ENCODE results near the gene RSPO4. TPM values are rescaled to one million over a fixed set of nuclear protein-coding genes. Genes with fewer than 3 reads are reported as not detected.

The RSPO4 gene
- polyA plus RNA-seq, 2 of the 4 experiments (the other 2 are of a cell fraction): not detected

- TF ChIP-seq EP300 (IDR thresholded peaks at IDR 0.05) (no peak), BHLHE40 (IDR thresholded peaks at IDR 0.05; ENCODE audit: low read depth, low read length) (no peak), HOXA7 (CRISPR knock-in tag; IDR thresholded peaks at IDR 0.05) (no peak), ESRRA (IDR thresholded peaks at IDR 0.05; ENCODE audit: borderline replicate concordance, low read length) (no peak), EHF (CRISPR knock-in tag; IDR thresholded peaks at IDR 0.05) (no peak), BCL3 (IDR thresholded peaks at IDR 0.05) (no peak), REST (IDR thresholded peaks at IDR 0.05) (no peak), NPAS2 (CRISPR knock-in tag; IDR thresholded peaks at IDR 0.05; ENCODE audit: borderline replicate concordance) (no peak), MAZ (IDR thresholded peaks at IDR 0.05; ENCODE audit: borderline replicate concordance, low read depth, low read length) (no peak), ZFP36 (IDR thresholded peaks at IDR 0.05; ENCODE audit: borderline replicate concordance, partially characterized antibody) (no peak), RARB (CRISPR knock-in tag; IDR thresholded peaks at IDR 0.05) (no peak), GATA3 (IDR thresholded peaks at IDR 0.05; ENCODE audit: borderline replicate concordance) (no peak), POLR2A (IDR thresholded peaks at IDR 0.05; ENCODE audit: low read length) (no peak), TFCP2L1 (CRISPR knock-in tag; IDR thresholded peaks at IDR 0.05) (no peak), ZSCAN20 (CRISPR knock-in tag; IDR thresholded peaks at IDR 0.05) (no peak), ATOH8 (CRISPR knock-in tag; IDR thresholded peaks at IDR 0.05; ENCODE audit: low read depth) (no peak), CHD2 (IDR thresholded peaks at IDR 0.05; ENCODE audit: low read length, partially characterized antibody) (no peak), HEYL (CRISPR knock-in tag; IDR thresholded peaks at IDR 0.05) (no peak), RAD21 (conservative IDR thresholded peaks at IDR 0.05 in 1 of 2, IDR thresholded peaks at IDR 0.05 in 1 of 2) (no peak)
- Histone ChIP-seq H3K27ac (no peak overlapping the region), H3K4me1 (no peaks in the 10 kb centered on the region), H3K9me3 (peaks cover 3% of the 10 kb centered on the region; the same call in 1 of the 3 replicates), H3K4me3 (no peak overlapping the region), H3K4me2 (no peak overlapping the region)
- FAIRE-seq (no peak), DNase-seq (ENCODE audit: low read depth in 1 of 2, low spot score in 1 of 2) (no peak), ATAC-seq (no peak)
- CTCF ChIA-PET: interaction anchor here (0.6 to 25.7 kb wide), 3 partner anchors 11 to 139 kb away, joined by 3 to 872 read pairs (median 4); partner anchors contain the start of gene FAM110A
- POLR2A ChIA-PET: no interaction called here
- WGBS (ENCODE audit: missing lambda C conversion rate): 43% methylated on average over 6 of the region's 10 CpGs
Measured at GRCh38 chr20:963795-964194, 38.3 kb downstream of the RSPO4 start.

GRCh38 chr20:962683-963082 is 39.4 kb downstream of the RSPO4 start:
- no peak for ATAC-seq
- Histone ChIP-seq H3K4me1 (no peaks in the 10 kb centered on the region), H3K9me3 (no peaks in the 10 kb centered on the region), H3K4me3 (no peak overlapping the region), H3K4me2 (no peak overlapping the region), H3K27ac (no peak overlapping the region)
- no peak for DNase-seq (ENCODE audit: low read depth in 1 of 2, low spot score in 1 of 2)
- FAIRE-seq: no peak
- 50% methylated on average over 8 of the region's 8 CpGs for whole genome bisulfite sequencing (ENCODE audit: missing lambda C conversion rate)
- POLR2A ChIA-PET: no interaction called here
- TF ChIP-seq ZNF302 (CRISPR knock-in tag; IDR thresholded peaks at IDR 0.05) (no peak), RCOR1 (IDR thresholded peaks at IDR 0.05; ENCODE audit: low read depth, low read length) (no peak), RFX5 (IDR thresholded peaks at IDR 0.05) (no peak), ZFP36 (IDR thresholded peaks at IDR 0.05; ENCODE audit: borderline replicate concordance, partially characterized antibody) (no peak), PBX3 (IDR thresholded peaks at IDR 0.05) (no peak), ESRRA (IDR thresholded peaks at IDR 0.05; ENCODE audit: borderline replicate concordance, low read length) (no peak), NPAS2 (CRISPR knock-in tag; IDR thresholded peaks at IDR 0.05; ENCODE audit: borderline replicate concordance) (no peak), MAZ (IDR thresholded peaks at IDR 0.05; ENCODE audit: borderline replicate concordance, low read depth, low read length) (no peak), HDAC2 (IDR thresholded peaks at IDR 0.05) (no peak), KDM1A (IDR thresholded peaks at IDR 0.05; ENCODE audit: low read depth) (no peak), RAD21 (conservative IDR thresholded peaks at IDR 0.05 in 1 of 2, IDR thresholded peaks at IDR 0.05 in 1 of 2) (no peak), ZC3H11A (IDR thresholded peaks at IDR 0.05) (no peak), RARB (CRISPR knock-in tag; IDR thresholded peaks at IDR 0.05) (no peak), SREBF2 (IDR thresholded peaks at IDR 0.05) (no peak), POLR2AphosphoS2 (conservative IDR thresholded peaks at IDR 0.05; ENCODE audit: low read length) (no peak)
- TF ChIP-seq, protein P1, sequence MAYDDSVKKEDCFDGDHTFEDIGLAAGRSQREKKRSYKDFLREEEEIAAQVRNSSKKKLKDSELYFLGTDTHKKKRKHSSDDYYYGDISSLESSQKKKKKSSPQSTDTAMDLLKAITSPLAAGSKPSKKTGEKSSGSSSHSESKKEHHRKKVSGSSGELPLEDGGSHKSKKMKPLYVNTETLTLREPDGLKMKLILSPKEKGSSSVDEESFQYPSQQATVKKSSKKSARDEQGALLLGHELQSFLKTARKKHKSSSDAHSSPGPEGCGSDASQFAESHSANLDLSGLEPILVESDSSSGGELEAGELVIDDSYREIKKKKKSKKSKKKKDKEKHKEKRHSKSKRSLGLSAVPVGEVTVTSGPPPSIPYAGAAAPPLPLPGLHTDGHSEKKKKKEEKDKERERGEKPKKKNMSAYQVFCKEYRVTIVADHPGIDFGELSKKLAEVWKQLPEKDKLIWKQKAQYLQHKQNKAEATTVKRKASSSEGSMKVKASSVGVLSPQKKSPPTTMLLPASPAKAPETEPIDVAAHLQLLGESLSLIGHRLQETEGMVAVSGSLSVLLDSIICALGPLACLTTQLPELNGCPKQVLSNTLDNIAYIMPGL (CRISPR knock-in tag; IDR thresholded peaks at IDR 0.05; ENCODE audit: borderline replicate concordance): no peak
- CTCF ChIA-PET: interaction anchor here (0.6 to 25.7 kb wide), 3 partner anchors 138 to 345 kb away, joined by 3 to 872 read pairs (median 3); partner anchors contain the start of gene FAM110A

Data from A549 (cell line).